Measurements from ENCODE around the gene CD44.
A peak's percentile ranks its signal among the peaks of the same experiment; 100 is the strongest.

Gene CD44

GRCh38 chr11:35144136-35144741, 5.3 kb downstream of the CD44 start:
- TF ChIP-seq CTCF (IDR thresholded peaks at IDR 0.05; ENCODE audit: insufficient read depth, low read depth, low read length, missing control alignments): no peak
- peak; percentile 84 for DNase-seq (ENCODE audit: low read depth)
- peak overlapping the region; percentile 31 for H3K4me3 ChIP-seq (ENCODE audit: low read length)

GRCh38 chr11:35144806-35145205, 5.8 kb downstream of the CD44 start:
- H3K4me3 ChIP-seq (ENCODE audit: low read length): no peak overlapping the region
- no peak for TF ChIP-seq CTCF (IDR thresholded peaks at IDR 0.05; ENCODE audit: insufficient read depth, low read depth, low read length, missing control alignments)
- peak; percentile 75 for DNase-seq (ENCODE audit: low read depth)

- H3K4me3 ChIP-seq (ENCODE audit: low read length): no peak overlapping the region
- no peak for DNase-seq (ENCODE audit: low read depth)
- no peak for TF ChIP-seq CTCF (IDR thresholded peaks at IDR 0.05; ENCODE audit: insufficient read depth, low read depth, low read length, missing control alignments)
Measured at GRCh38 chr11:35145271-35145670, 6.3 kb downstream of the CD44 start.

- TF ChIP-seq CTCF (IDR thresholded peaks at IDR 0.05; ENCODE audit: insufficient read depth, low read depth, low read length, missing control alignments): no peak
- no peak overlapping the region for H3K4me3 ChIP-seq (ENCODE audit: low read length)
- peak; percentile 94 for DNase-seq (ENCODE audit: low read depth)
Measured at GRCh38 chr11:35146074-35146521, 7.1 kb downstream of the CD44 start.

GRCh38 chr11:35146711-35147110, 7.7 kb downstream of the CD44 start:
- DNase-seq (ENCODE audit: low read depth): no peak
- H3K4me3 ChIP-seq (ENCODE audit: low read length): no peak overlapping the region
- no peak for TF ChIP-seq CTCF (IDR thresholded peaks at IDR 0.05; ENCODE audit: insufficient read depth, low read depth, low read length, missing control alignments)

- H3K4me3 ChIP-seq (ENCODE audit: low read length): no peak overlapping the region
- no peak for DNase-seq (ENCODE audit: low read depth)
- TF ChIP-seq CTCF (IDR thresholded peaks at IDR 0.05; ENCODE audit: insufficient read depth, low read depth, low read length, missing control alignments): no peak
Measured at GRCh38 chr11:35147235-35147634, 8.3 kb downstream of the CD44 start.

- DNase-seq (ENCODE audit: low read depth): no peak
- no peak for TF ChIP-seq CTCF (IDR thresholded peaks at IDR 0.05; ENCODE audit: insufficient read depth, low read depth, low read length, missing control alignments)
- no peak overlapping the region for H3K4me3 ChIP-seq (ENCODE audit: low read length)
Measured at GRCh38 chr11:35148163-35148837, 9.3 kb downstream of the CD44 start.

Measured in epithelial cell of esophagus (primary cell).